ENCODE results near the gene EFCAB13. TPM values are rescaled to one million over a fixed set of nuclear protein-coding genes. Genes with fewer than 3 reads are reported as not detected.

EFCAB13 gene
- total and polyA plus RNA-seq, 2 experiments from 2014 or later: 2.1 to 3.1 TPM

DNA sequence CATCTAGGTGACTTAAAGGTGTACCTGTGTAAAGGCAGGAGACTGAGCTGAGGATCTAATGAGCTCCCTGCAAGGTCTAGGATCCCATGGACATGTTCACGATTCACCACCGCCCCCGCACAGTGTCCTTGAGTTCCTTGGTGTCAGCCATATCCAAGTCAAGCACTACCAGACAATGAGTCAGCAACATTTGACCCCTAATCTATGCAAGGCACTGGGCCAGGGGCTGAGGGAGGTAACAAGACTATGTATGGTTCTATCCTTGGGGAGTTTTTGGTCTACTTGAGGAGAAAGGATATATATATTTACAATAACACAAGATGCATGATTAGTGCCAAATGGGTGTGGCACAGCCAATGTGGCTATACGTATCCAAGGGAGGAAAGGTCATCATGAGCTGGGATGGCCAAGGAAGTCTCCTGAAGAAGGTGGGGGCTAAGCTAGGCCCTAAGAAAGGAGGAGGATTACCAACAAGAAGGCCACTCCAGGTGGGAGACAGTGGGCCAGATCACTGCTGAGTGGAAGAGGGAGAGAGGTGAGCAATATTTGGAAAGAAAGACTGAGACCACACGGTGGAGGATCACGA, 35.1 kb upstream of the EFCAB13 start:
- Histone ChIP-seq H3K4me2 (no peak overlapping the region), H4K20me1 (ENCODE audit: insufficient read depth, poor library complexity, severe bottlenecking) (no peaks in the 10 kb centered on the region), H3K9me3 (ENCODE audit: low read depth) (no peaks in the 10 kb centered on the region), H3K4me3 (no peak overlapping the region), H2AFZ (no peak overlapping the region), H3K36me3 (replicated peaks; ENCODE audit: insufficient read depth, low read depth) (no peaks in the 10 kb centered on the region), H3K79me2 (no peaks in the 10 kb centered on the region), H3K9me2 (replicated peaks; ENCODE audit: insufficient read depth) (no peaks in the 10 kb centered on the region), H3K27me3 (no peaks in the 10 kb centered on the region), H3K27ac (no peak overlapping the region), H3K4me1 (ENCODE audit: insufficient read depth) (no peaks in the 10 kb centered on the region)
- WGBS (ENCODE audit: low lambda C conversion rate, missing lambda C conversion rate): 91% methylated on average over 6 of the region's 6 CpGs
- DNase-seq (ENCODE audit: low spot score): no peak
- TF ChIP-seq EZH2 (IDR thresholded peaks at IDR 0.05; ENCODE audit: borderline replicate concordance) (no peak), EZH2phosphoT487 (IDR thresholded peaks at IDR 0.05; ENCODE audit: low read depth, severe bottlenecking, unreplicated experiment) (no peak)
- TF ChIP-seq, protein P1, sequence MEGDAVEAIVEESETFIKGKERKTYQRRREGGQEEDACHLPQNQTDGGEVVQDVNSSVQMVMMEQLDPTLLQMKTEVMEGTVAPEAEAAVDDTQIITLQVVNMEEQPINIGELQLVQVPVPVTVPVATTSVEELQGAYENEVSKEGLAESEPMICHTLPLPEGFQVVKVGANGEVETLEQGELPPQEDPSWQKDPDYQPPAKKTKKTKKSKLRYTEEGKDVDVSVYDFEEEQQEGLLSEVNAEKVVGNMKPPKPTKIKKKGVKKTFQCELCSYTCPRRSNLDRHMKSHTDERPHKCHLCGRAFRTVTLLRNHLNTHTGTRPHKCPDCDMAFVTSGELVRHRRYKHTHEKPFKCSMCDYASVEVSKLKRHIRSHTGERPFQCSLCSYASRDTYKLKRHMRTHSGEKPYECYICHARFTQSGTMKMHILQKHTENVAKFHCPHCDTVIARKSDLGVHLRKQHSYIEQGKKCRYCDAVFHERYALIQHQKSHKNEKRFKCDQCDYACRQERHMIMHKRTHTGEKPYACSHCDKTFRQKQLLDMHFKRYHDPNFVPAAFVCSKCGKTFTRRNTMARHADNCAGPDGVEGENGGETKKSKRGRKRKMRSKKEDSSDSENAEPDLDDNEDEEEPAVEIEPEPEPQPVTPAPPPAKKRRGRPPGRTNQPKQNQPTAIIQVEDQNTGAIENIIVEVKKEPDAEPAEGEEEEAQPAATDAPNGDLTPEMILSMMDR (IDR thresholded peaks at IDR 0.05; ENCODE audit: poor library complexity): no peak

DNA sequence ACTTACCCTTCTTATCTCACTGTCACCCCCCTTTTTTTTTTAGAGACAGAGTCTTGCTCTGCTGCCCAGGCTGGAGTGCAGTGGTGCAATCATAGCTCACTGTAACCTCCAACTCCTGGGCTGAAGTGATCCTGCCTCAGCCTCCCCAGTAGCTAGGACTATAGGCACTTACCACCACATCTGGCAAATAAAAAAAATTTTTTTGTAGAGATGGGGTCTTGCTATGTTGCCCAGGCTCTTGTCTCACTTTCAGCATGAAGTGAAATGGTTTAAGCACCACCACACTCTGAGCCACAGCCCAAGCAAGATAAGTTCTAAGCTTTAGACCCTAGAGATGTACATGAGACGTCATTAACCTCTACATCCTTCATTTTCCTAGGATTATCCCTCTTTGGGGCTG, 34.5 kb upstream of the EFCAB13 start:
- WGBS (ENCODE audit: low lambda C conversion rate, missing lambda C conversion rate): 86% methylated on average over 1 of the region's 1 CpG
- TF ChIP-seq, protein P1 (IDR thresholded peaks at IDR 0.05; ENCODE audit: poor library complexity): no peak
- no peak for TF ChIP-seq EZH2phosphoT487 (IDR thresholded peaks at IDR 0.05; ENCODE audit: low read depth, severe bottlenecking, unreplicated experiment)
- TF ChIP-seq EZH2 (IDR thresholded peaks at IDR 0.05; ENCODE audit: borderline replicate concordance): no peak
- no peaks in the 10 kb centered on the region for H3K36me3 ChIP-seq (replicated peaks; ENCODE audit: insufficient read depth, low read depth)

DNA sequence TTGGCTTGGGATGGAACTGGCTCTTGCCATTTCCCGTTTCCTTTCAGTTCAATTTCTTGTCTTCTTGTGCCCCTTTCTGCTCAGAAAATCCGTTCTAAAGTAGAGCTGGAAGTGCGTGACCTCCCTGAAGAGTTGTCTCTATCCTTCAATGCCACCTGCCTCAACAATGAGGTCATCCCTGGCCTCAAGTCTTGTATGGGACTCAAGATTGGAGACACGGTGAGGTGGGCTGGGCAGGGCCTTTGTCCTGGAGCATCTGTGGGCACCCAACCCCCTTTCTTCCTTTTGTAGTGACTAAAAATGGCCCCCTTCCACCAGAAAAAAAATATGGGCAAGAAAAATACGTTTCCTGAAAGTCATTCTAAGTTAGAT, 32.9 kb upstream of the EFCAB13 start:
- Histone ChIP-seq H3K36me3 (replicated peaks; ENCODE audit: insufficient read depth, low read depth) (no peaks in the 10 kb centered on the region), H2AFZ (no peak overlapping the region), H4K20me1 (ENCODE audit: insufficient read depth, poor library complexity, severe bottlenecking) (no peaks in the 10 kb centered on the region), H3K4me1 (ENCODE audit: insufficient read depth) (no peaks in the 10 kb centered on the region), H3K27me3 (no peaks in the 10 kb centered on the region), H3K9me2 (replicated peaks; ENCODE audit: insufficient read depth) (no peaks in the 10 kb centered on the region), H3K9me3 (ENCODE audit: low read depth) (no peaks in the 10 kb centered on the region), H3K4me3 (no peak overlapping the region), H3K79me2 (no peaks in the 10 kb centered on the region), H3K4me2 (no peak overlapping the region), H3K27ac (no peak overlapping the region)
- 85% methylated on average over 5 of the region's 5 CpGs for WGBS (ENCODE audit: low lambda C conversion rate, missing lambda C conversion rate)
- DNase-seq (ENCODE audit: low spot score): no peak
- TF ChIP-seq, protein P1 (IDR thresholded peaks at IDR 0.05; ENCODE audit: poor library complexity): no peak
- TF ChIP-seq EZH2 (IDR thresholded peaks at IDR 0.05; ENCODE audit: borderline replicate concordance): no peak
- no peak for TF ChIP-seq EZH2phosphoT487 (IDR thresholded peaks at IDR 0.05; ENCODE audit: low read depth, severe bottlenecking, unreplicated experiment)

More for the DNA sequence above, 34.5 kb upstream of the EFCAB13 start:
- no peak overlapping the region for H3K27ac ChIP-seq
- no peaks in the 10 kb centered on the region for H3K27me3 ChIP-seq
- H2AFZ ChIP-seq: no peak overlapping the region
- H3K4me3 ChIP-seq: no peak overlapping the region
- no peaks in the 10 kb centered on the region for H3K9me3 ChIP-seq (ENCODE audit: low read depth)
- H3K79me2 ChIP-seq: no peaks in the 10 kb centered on the region
- H3K9me2 ChIP-seq (replicated peaks; ENCODE audit: insufficient read depth): no peaks in the 10 kb centered on the region
- no peak for DNase-seq (ENCODE audit: low spot score)
- no peaks in the 10 kb centered on the region for H3K4me1 ChIP-seq (ENCODE audit: insufficient read depth)
- no peaks in the 10 kb centered on the region for H4K20me1 ChIP-seq (ENCODE audit: insufficient read depth, poor library complexity, severe bottlenecking)
- H3K4me2 ChIP-seq: no peak overlapping the region

Data from hepatocyte (in vitro differentiated cells).